Breast epithelium (tissue), 4 donors: ENCODE results near the gene BAAT. TPM values are rescaled to one million over a fixed set of nuclear protein-coding genes. Genes with fewer than 3 reads are reported as not detected.

ENCODE experiments used
- DNase-seq, 2 donors: peaks; one replicate each; pipeline ENCODE4 v3.0.0-alpha.2; 2019; ENCODE audit warnings: low spot score in 2 of 2
- H3K27ac ChIP-seq, 2 donors: fragments of 200-600 bp; sonication (generic) in 1 of 2; one replicate each; pipeline ENCODE4 v1.5.1; 2016 to 2019; ENCODE audit warnings: mild to moderate bottlenecking in 1 of 2
- H3K27me3 ChIP-seq, 2 donors: fragments of 200-600 bp; sonication (generic) in 1 of 2; one replicate each; pipeline versions ENCODE4 v1.5.1 to v1.6.0; 2017 to 2019; ENCODE audit warnings: control low read depth in 1 of 2, mild to moderate bottlenecking in 1 of 2
- H3K36me3 ChIP-seq: fragments of 200-600 bp; one replicate; pipeline ENCODE4 v1.5.1; 2019
- H3K4me1 ChIP-seq, 2 donors: fragments of 200-600 bp; sonication (generic); one replicate each; pipeline ENCODE4 v1.5.1; 2016 to 2019; ENCODE audit warnings: control low read depth in 1 of 2
- H3K4me3 ChIP-seq, 3 donors: fragments of 200-600 bp; sonication (generic); 1 replicate in 2 of 3; 2 replicates in 1 of 3; pipeline ENCODE4 v1.5.1; 2016 to 2019; ENCODE audit warnings: mild to moderate bottlenecking in 3 of 3, moderate library complexity in 2 of 3
- H3K9me3 ChIP-seq, 2 donors: fragments of 200-600 bp; sonication (generic) in 1 of 2; one replicate each; pipeline ENCODE4 v1.5.1; 2016 to 2019; ENCODE audit warnings: control low read depth in 1 of 2
- CTCF ChIP-seq, 3 donors: fragments of 450-650 bp; IDR thresholded peaks; one replicate each; pipeline ENCODE4 v1.5.1; 2016 to 2017; ENCODE audit warnings: antibody characterized with exemption in 3 of 3, mild to moderate bottlenecking in 3 of 3, moderate library complexity in 3 of 3
- POLR2A ChIP-seq: fragments of 450-650 bp; IDR thresholded peaks from one replicate; pipeline ENCODE4 v1.6.1; 2016; ENCODE audit warnings: antibody characterized with exemption, mild to moderate bottlenecking, moderate library complexity
- POLR2AphosphoS5 ChIP-seq, 3 donors: sonication (generic); formaldehyde crosslinking; IDR thresholded peaks; one replicate each; pipeline ENCODE4 v1.6.1; 2017; ENCODE audit warnings: antibody characterized with exemption in 3 of 3
- intact Hi-C: fragments of 100-400 bp; cut with DNase I; formaldehyde crosslinking; loops from one replicate; pipeline ENCODE4 v1.15.1; 2023; ENCODE audit warnings: low total_unique reads
- total RNA-seq, 3 donors: library from RNA; depleted of rRNA; stranded (reverse); fragments of >200 nt; gene quantifications; one replicate each; pipeline ENCODE4 v1.1.0, GENCODE V29; 2016

BAAT gene
- total RNA-seq, 3 donors from 2014 or later = 0.16 TPM; not detected in 2

- H3K4me1 ChIP-seq = no peaks in the 10 kb centered on the region
- no peaks in the 10 kb centered on the region for H3K27me3 ChIP-seq
- no peak overlapping the region for H3K27ac ChIP-seq
- intact Hi-C loops = no loop called here
- TF ChIP-seq POLR2AphosphoS5 (IDR thresholded peaks at IDR 0.05) = no peak
- TF ChIP-seq CTCF (IDR thresholded peaks at IDR 0.05) = no peak
- TF ChIP-seq POLR2A = no peak
- H3K9me3 ChIP-seq = no peaks in the 10 kb centered on the region
- DNase-seq = no peak
- no peak overlapping the region for H3K4me3 ChIP-seq
- no peaks in the 10 kb centered on the region for H3K36me3 ChIP-seq
Measured at GRCh38 chr9:101323129-101323528, 61.7 kb downstream of the BAAT start.

GRCh38 chr9:101317735-101318134 is 67.1 kb downstream of the BAAT start:
- DNase-seq = no peak
- H3K36me3 ChIP-seq = no peaks in the 10 kb centered on the region
- H3K4me3 ChIP-seq = no peak overlapping the region
- H3K4me1 ChIP-seq = no peaks in the 10 kb centered on the region
- H3K27me3 ChIP-seq = no peaks in the 10 kb centered on the region
- no peak overlapping the region for H3K27ac ChIP-seq
- intact Hi-C loops = loop anchor here (5.0 kb wide), 1 partner anchor 655 kb away; no protein-coding TSS in a partner anchor
- no peaks in the 10 kb centered on the region for H3K9me3 ChIP-seq
- TF ChIP-seq POLR2AphosphoS5 (IDR thresholded peaks at IDR 0.05) = no peak
- no peak for TF ChIP-seq POLR2A
- TF ChIP-seq CTCF (IDR thresholded peaks at IDR 0.05) = no peak

GRCh38 chr9:101315112-101315450 is 69.7 kb downstream of the BAAT start:
- Histone ChIP-seq H3K27ac (no peak overlapping the region), H3K36me3 (no peaks in the 10 kb centered on the region), H3K27me3 (no peaks in the 10 kb centered on the region), H3K4me3 (no peak overlapping the region), H3K4me1 (no peaks in the 10 kb centered on the region), H3K9me3 (no peaks in the 10 kb centered on the region)
- DNase-seq = no peak
- TF ChIP-seq POLR2A (no peak), POLR2AphosphoS5 (IDR thresholded peaks at IDR 0.05) (no peak), CTCF (IDR thresholded peaks at IDR 0.05) (no peak)
- intact Hi-C loops = loop anchor here (5.0 kb wide), 1 partner anchor 653 kb away; no protein-coding TSS in a partner anchor

GRCh38 chr9:101312661-101313060 is 72.1 kb downstream of the BAAT start:
- no peak overlapping the region for H3K4me3 ChIP-seq
- no peaks in the 10 kb centered on the region for H3K27me3 ChIP-seq
- intact Hi-C loops = no loop called here
- no peaks in the 10 kb centered on the region for H3K4me1 ChIP-seq
- H3K36me3 ChIP-seq = no peaks in the 10 kb centered on the region
- no peak for TF ChIP-seq POLR2AphosphoS5 (IDR thresholded peaks at IDR 0.05)
- no peak for TF ChIP-seq POLR2A
- TF ChIP-seq CTCF (IDR thresholded peaks at IDR 0.05) = no peak
- H3K9me3 ChIP-seq = no peaks in the 10 kb centered on the region
- no peak overlapping the region for H3K27ac ChIP-seq
- no peak for DNase-seq

DNA sequence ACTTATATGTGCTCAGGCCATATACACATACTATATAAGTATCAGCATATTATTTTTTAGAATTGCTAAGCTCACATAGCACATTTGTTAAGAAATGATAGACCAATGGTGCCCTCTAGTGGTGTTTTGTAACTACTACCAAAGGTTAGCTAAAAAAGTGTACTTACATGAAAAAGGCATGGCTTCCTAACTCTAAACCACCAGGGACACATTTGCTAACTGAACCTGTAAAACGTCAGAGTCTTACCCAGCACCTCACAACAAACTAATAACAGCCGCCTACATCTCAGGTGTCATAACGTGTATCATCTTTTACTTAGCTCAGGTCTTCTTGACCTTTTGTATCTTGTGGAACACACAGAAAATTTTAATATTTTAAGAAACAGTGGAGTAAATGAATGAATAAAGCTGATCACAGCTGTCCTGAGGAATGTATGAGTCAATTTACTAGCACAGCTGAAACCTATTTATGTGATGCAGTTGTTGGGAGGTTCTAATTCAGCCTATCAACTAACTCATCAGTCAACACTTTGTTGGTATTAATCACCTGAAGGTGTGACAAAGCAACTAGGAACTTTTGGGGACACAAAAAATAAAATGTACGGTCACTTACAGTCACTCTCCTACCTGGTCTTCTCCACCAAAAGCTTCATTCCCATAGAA is 72.9 kb downstream of the BAAT start:
- H3K27ac ChIP-seq = no peak overlapping the region
- no peaks in the 10 kb centered on the region for H3K9me3 ChIP-seq
- no peaks in the 10 kb centered on the region for H3K36me3 ChIP-seq
- TF ChIP-seq CTCF (IDR thresholded peaks at IDR 0.05) (peak in 2 of 3 donors; percentile 60 to 63), POLR2A (no peak), POLR2AphosphoS5 (IDR thresholded peaks at IDR 0.05) (no peak)
- DNase-seq = no peak
- H3K27me3 ChIP-seq = no peaks in the 10 kb centered on the region
- H3K4me1 ChIP-seq = no peaks in the 10 kb centered on the region
- intact Hi-C loops = no loop called here
- H3K4me3 ChIP-seq = no peak overlapping the region
